NCI-H128 (cell line): ENCODE measurements around the gene ADAM12.
"Not testable (repeated sequence)": the region's sequence is repeated elsewhere in the genome, so short reads cannot be mapped to it uniquely, and the experiment has no call there.

ENCODE experiments used
- DNase-seq: peaks from one replicate; lab custom pipeline; 2025; ENCODE audit not compliant: unreplicated experiment; lab: John Stamatoyannopoulos, UW

Gene ADAM12

GRCh38 chr10:126375926-126376554 is 12.2 kb downstream of the ADAM12 start:
- DNase-seq = no peak

GRCh38 chr10:126375299-126375698 is 13.0 kb downstream of the ADAM12 start:
- DNase-seq = no peak

DNA sequence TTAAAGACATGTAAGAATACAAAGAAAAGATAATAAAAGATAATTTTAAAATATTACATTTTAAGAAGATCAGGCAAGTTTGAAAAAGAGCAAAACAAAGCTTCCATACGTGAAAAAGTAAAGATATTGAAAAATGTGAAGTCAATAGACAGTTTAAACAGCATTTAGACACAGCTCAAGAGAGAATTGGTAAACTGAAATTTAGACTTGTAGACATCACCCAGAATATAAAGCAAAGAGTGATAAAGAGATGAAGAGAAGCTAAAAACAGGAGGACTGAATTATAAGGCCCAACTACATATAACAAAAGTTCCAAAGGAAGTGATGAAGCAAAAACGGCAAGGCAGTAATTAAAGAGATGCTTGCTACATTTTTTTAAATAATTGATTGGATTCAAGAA is 13.8 kb downstream of the ADAM12 start:
- no peak for DNase-seq

GRCh38 chr10:126373972-126374371 is 14.3 kb downstream of the ADAM12 start:
- DNase-seq = no peak

DNA sequence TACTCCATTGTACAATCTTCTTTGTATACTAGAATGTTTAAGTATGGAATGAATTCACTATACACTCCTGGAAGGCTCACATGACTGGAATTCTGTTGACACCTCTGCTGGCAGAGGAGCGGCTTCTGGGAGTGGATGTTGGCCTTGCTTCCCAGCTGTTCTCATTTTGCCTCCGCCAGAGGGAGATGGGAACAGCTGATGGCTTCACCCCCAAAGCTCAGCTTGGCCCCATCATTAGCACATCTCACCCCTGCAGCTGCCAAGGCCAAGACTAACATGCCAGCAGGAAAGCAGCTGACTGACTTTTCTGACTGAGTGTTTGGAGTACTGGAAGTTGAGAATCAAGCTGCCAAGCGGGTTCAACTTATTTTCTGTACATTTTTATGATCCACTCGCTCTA is 15.1 kb downstream of the ADAM12 start:
- no peak for DNase-seq

GRCh38 chr10:126372396-126372795 is 15.9 kb downstream of the ADAM12 start:
- DNase-seq = no peak

- no peak for DNase-seq
Measured at GRCh38 chr10:126369125-126369710, 19.1 kb downstream of the ADAM12 start.

DNA sequence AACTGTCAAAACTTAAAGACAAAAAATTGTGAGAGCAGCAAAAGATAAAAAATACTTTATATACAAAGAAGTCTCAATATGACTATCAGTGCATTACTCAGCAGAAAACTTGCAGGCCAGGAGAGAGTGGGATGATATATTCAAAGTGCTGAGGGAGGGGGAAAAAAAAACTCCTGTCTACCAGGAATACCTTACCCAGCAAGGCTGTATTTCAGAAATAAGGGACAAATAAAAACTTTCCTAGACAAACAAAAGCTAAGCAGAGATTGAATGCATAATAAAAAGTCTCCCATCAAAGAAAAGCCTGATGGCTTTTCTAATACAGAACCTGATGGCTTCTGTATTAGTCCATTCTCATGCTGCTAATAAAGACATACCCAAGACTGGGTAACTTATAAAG is 31.1 kb downstream of the ADAM12 start:
- DNase-seq = no peak

DNA sequence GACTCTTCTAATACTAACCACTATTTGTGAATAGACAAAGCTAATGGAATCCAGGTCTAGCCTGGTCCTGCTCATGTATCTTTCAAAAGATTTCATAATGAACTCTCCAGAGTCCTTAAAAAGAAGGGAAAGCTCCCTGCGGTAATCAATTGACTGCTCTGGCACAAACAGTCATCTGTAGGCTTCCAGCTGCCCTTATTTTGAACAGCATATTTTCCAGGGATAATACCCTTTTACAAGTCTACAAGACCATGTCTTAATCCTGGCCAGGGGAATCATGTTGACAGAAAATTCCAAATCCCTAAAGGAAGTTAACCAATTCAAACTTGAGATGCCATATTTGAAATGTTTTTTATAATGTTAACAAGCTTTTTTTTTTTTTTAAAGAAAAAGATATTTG is 34.6 kb downstream of the ADAM12 start:
- no peak for DNase-seq

- DNase-seq = no peak
Measured at GRCh38 chr10:126352453-126352852, 35.8 kb downstream of the ADAM12 start.

GRCh38 chr10:126351021-126351420 is 37.3 kb downstream of the ADAM12 start:
- DNase-seq = no peak

- no peak for DNase-seq
Measured at GRCh38 chr10:126350216-126350992, 37.9 kb downstream of the ADAM12 start.

- no peak for DNase-seq
Measured at GRCh38 chr10:126349676-126350075, 38.6 kb downstream of the ADAM12 start.

GRCh38 chr10:126349101-126349500 is 39.2 kb downstream of the ADAM12 start:
- DNase-seq = no peak

GRCh38 chr10:126343496-126343895 is 44.8 kb downstream of the ADAM12 start:
- not testable (repeated sequence) for DNase-seq

DNA sequence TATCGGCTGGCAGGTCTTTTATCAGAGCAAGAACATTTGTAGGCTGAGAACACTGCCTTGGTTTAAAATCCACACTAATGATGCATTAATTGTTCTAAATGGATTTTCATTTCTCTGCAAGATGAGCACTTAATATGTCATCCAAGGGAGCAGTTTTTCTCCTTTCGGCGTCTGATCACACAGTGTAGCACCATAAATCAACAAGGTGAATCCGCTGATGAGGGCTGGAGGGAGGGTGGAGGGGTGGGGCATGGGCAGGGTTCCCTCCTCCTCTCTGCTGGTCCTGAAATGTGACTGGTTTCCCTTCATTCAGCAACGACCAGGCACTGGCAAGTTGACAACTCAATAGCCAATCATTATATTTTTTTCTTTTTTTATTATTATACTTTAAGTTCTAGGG is 45.6 kb downstream of the ADAM12 start:
- no peak for DNase-seq

- DNase-seq = no peak
Measured at GRCh38 chr10:126341491-126341890, 46.8 kb downstream of the ADAM12 start.

- DNase-seq = no peak
Measured at GRCh38 chr10:126337251-126337810, 50.9 kb downstream of the ADAM12 start.

DNA sequence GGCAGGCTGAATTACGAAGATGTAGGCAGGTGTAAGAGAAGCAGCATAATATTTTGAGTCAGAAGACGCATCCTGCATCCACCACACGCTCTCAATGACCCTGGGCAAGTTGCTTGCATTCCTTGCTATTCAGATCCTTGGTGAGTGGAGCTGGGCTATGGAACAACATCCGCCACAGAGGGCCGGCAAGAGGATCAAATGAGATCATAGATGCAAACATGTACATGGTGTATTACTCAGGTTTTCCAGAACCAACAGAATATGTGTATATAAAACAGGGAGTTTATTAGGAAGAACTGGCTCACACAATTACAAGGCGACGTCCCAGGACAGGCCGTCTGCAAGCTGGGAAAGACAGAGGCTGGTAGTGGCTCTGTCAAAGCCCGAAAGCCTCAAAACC is 51.5 kb downstream of the ADAM12 start:
- DNase-seq = no peak

- no peak for DNase-seq
Measured at GRCh38 chr10:126334272-126334671, 54.0 kb downstream of the ADAM12 start.

GRCh38 chr10:126332576-126332975 is 55.7 kb downstream of the ADAM12 start:
- DNase-seq = no peak

GRCh38 chr10:126331101-126331500 is 57.2 kb downstream of the ADAM12 start:
- no peak for DNase-seq
